ENCODE measurements around the gene EFHC2.
"Not testable (repeated sequence)": the region's sequence is repeated elsewhere in the genome, so short reads cannot be mapped to it uniquely, and the experiment has no call there.

EFHC2 gene

DNA sequence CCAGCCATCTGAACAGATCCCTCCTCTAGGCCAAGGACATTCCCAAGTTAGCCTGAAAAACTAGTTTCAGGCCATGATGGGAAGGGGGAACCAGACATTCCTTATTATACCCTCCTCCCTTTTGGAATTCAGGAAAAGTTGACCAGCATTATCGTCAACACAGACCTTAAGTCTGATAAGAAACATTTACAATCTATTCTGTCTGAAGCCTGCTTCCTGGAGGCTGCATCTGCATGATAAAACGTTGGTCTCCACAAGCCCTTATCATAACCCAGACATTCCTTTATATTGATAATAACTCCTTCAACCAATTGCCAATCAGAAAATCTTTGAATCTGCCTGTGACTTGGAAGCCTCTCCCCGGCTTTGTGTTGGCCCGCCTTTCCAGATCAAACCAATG is 44.3 kb downstream of the EFHC2 start:
- DNase-seq (ENCODE audit: low read depth, low spot score) = no peak

DNA sequence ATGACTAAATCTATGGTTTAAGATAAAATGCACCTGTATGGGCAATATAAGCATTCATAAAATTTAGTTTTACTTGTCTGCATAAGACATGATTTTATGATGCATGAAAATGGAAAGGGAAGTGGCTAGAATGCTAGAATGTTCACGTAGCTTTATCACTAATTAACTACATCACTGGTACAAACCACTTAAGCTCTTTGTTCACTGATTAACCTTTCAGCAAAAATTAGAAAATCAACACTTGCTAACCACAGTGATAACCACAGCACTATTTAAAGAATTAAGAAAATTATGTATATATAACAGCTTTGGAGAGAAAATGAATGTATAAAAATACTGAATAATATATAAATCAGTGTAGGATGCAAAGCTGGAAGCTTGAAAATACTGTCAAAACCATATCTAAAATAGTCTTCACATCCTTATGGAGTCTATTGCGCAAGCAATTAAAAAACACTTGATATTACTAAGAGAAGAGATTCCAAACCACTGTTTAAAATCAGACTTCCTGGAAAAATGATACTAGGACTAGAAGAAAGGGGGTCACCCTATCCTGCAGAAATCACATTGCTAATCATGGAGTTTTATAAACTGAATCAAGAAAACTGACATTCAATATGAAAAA is 51.9 kb downstream of the EFHC2 start:
- DNase-seq (ENCODE audit: low read depth, low spot score) = no peak

DNA sequence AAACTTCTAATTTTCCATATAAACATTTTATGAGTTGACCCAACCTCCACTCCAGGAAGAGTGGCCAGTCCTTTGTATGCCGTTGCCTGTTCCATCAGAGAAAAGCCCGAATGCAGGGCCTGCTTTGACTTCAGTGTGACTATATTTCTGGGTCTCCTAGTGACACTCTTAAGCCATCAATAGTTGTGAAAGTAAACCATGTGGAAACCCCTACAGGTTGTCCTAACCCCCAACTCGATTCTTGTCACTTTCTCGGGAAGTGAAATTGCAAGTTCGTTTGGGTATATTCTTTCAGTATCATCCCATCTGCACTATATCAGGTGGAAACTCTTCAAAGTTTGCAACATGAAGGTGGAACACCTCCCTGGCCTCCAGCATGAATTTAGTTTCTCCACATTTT is 52.8 kb downstream of the EFHC2 start:
- DNase-seq (ENCODE audit: low read depth, low spot score) = no peak

DNA sequence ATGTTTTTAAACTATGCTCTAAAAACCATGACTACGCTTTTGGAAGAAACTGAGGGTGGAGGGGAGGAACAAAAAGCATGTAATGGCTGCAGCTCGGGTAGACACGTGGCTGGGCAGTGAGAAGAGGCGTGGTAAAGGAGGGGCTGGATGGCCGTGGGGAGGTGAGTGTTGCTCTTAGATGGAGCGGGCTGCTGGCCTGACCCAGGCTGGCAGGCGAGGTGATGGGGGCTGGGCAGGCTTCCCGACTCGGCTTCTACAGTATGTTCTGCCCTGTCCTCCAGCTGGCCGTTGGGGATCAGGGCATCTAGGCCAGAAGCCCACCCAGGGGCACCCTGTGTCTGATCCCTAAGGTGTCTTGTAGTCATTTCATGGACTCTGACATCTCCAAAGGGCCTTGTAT is 60.7 kb downstream of the EFHC2 start:
- DNase-seq (ENCODE audit: low read depth, low spot score) = no peak

DNA sequence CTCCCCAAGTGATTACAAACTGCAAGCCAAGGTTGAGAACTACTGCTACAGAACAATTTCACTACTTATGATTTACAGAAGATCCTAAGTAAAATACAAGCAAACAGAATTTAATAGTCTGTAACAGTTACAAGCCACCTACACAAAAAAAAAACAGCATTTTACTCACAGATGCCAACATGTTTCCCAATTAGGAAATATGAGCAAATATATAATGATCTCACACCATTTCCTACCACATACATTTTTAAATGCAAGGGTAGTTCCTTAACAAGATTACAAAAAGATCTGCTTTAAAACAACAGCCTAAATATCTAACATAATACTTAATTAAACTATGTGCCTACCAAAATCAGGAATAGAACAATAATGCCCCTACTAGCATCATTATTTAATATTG is 63.4 kb downstream of the EFHC2 start:
- DNase-seq (ENCODE audit: low read depth, low spot score) = no peak

DNA sequence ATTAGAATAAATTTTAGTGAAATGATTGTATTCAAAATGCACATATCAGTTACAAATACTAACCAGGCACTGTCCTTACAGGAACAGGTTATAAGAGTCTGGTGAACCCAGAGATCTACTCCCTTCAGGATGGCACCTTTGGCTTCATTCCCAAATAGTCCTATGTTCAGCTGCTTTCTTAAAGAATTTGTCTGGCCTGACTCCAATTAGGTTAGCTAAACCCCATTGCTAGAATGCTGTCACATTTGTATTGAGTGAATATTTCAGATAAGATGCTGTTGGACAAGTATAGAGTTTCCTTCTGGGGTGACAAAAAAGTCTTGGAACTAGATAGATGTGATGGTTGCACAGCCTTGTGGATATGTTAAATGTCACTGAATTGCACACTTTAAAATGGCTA is 69.4 kb downstream of the EFHC2 start:
- DNase-seq (ENCODE audit: low read depth, low spot score) = no peak

DNA sequence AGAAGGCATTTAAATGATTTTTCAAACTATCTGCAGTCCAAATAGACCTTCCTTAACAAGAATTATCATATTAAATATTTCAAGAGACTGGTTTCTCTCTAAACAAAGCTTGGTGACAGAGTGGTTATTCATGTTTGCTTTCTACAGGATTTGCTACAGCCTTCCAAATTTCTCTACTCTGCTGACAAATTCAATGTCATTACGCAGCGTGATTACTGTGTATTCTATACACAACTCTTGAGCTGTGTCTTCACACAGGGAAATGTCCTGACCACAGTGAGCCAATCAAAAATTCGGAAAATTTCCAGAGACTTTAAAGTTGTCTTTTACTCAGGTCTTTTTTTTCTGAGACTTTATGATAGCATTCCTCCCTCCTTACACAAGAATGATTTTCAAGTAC is 75.6 kb downstream of the EFHC2 start:
- DNase-seq (ENCODE audit: low read depth, low spot score) = no peak

DNA sequence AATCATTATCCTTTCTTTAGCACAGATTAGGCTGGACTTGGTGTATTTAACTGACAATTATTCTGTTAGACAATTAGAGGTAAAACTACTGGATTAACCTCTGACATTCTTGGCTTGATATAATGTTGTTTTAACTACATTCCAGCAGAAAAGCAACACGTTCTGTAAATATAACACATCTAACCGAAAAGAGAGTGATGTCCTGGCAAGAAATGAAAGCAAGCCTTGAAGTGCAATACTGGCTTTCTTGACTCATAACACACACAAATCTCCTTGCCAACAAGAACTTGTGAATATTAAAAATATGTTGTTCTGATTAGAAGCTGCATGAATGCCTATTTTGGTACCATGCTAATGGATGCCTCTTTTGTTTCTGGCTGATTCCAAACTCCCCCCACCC is 76.4 kb downstream of the EFHC2 start:
- DNase-seq (ENCODE audit: low read depth, low spot score) = peak; percentile 53

DNA sequence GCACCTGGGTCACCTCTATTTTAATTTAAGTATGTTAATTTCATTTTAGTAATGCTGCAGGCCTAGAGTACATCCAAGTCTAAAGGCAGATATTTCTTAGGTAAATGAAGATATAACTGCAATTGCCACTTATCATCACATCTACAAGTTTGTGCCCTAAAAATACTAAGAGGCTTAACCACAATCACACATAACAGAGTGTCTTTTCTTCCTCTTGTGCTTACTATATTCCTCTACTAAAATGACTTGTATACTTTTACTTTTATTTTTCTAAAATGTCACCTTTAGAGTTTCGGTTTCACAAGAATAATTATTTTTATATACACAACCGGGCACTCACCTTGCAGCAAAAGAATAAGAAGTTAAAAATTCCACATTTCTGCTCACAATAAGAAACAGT is 77.9 kb downstream of the EFHC2 start:
- no peak for DNase-seq (ENCODE audit: low read depth, low spot score)

DNA sequence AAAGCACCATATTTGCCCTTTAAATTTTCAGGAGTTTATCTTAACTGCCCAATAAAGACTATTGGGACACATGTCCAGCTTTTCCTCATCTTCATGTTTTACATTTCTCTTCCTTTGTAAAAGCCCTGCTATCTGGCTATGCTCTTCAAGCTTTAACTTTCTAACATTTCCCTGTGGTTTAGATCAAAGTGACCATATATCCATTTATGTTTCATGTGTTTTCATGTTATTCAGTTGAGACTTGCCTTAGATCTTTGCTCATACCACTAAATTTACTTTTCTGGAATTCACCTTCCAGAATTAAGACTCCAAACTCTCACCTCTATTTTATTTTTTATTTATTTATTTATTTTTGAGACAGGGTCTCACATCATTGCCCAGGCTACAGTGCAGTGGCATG is 78.5 kb downstream of the EFHC2 start:
- no peak for DNase-seq (ENCODE audit: low read depth, low spot score)

DNA sequence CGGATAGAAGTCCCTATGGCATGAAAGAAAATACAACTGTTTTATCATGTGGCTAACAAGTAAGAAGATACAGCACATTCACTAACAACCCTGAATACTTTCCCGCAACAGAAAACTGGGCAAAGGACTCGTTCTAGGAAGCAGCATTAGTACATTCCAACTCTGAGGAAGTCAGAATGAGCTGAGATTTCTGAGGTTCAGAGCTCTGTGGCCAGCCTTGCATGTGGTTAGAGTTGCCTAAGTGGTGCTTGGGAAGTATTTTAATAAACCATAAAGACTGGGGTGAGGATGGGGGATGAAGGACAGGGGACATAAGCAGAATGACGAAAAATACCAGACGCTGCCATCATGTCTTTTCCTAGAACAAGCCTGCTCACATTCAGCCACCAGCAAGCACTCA is 82.2 kb downstream of the EFHC2 start:
- peak; percentile 32 for DNase-seq (ENCODE audit: low read depth, low spot score)

DNA sequence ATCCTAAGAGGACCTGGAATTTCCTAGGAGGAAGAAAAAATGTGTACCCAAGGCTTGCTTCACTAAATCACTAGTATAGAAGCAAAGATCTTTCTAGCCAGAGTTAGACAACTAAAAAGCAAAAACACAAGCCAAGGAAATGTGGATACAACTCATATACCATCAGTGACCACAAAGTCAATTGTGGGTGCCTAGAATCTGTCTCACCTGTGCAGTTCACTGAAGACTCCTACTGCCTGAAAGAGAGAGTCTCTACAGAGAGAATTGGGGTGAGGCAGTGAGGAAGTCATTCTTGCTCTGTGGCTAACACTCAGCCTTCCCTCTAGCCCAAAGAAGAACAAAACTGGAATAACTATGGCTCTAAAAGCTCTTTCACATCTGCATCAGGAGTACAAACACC is 82.9 kb downstream of the EFHC2 start:
- DNase-seq (ENCODE audit: low read depth, low spot score) = no peak

DNA sequence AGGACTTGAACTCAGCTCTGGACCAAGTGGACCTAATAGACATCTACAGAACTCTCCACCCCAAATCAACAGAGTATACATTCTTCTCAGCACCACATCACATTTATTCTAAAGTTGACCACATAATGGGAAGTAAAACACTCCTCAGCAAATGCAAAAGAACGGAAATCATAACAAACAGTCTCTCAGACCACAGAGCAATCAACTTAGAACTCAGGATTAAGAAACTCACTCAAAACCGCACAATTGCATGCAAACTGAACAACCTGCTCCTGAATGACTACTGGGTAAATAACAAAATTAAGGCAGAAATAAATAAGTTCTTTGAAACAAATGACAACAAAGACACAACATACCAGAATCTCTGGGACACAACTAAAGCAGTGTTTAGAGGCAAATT is 87.7 kb downstream of the EFHC2 start:
- DNase-seq (ENCODE audit: low read depth, low spot score) = not testable (repeated sequence)

DNA sequence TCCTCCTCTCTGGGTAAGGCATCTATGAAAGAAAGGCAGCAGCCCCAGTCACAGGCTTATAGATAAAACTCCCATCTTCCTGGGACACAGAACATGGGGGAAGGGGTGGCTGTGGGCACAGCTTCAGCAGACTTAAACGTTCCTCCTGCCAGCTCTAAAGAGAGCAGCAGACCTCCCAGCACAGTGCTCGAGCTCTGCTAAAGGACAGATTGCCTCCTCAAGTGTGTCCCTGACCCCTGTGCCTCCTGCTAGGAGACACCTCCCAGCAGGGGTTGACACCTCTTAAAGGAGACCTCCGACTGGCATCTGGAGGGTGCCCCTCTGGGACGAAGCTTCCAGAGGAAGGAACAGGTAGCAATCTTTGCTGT is 89.9 kb downstream of the EFHC2 start:
- DNase-seq (ENCODE audit: low read depth, low spot score) = no peak

DNA sequence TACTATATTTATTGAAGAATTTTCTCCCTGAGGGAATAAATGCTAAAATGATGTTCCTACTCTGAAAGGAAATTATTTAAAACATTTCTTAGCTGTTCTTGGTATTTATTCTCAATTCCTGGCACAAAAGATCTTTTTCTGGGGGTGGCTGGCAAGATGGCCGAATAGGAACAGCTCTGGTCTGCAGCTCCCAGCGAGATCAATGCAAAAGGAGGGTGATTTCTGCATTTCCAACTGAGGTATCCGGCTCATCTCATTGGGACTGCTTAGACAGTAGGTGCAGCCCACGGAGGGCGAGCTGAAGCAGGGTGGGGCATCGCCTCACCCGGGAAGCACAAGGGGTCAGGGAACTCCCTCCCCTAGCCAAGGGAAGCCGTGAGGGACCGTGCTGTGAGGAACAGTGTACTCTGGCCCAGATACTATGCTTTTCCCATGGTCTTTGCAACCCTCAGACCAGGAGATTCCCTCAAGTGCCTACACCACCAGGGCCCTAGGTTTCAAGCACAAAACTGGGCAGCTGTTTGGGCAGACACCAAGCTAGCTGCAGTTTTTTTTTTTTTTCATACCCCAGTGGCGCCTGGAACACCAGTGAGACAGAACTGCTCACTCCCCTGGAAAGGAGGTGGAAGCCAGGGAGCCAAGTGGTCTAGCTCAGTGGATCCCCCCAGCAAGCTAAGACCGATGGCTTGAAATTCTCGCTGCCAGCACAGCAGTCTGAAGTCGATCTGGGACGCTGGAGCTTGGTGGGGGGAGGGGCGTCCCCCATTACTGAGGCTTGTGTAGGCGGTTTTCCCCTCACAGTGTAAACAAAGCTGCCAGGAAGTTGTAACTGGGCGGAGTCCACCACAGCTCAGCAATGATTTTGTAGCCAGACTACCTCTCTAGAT is 90.5 kb downstream of the EFHC2 start:
- DNase-seq (ENCODE audit: low read depth, low spot score) = peak; percentile 11

DNA sequence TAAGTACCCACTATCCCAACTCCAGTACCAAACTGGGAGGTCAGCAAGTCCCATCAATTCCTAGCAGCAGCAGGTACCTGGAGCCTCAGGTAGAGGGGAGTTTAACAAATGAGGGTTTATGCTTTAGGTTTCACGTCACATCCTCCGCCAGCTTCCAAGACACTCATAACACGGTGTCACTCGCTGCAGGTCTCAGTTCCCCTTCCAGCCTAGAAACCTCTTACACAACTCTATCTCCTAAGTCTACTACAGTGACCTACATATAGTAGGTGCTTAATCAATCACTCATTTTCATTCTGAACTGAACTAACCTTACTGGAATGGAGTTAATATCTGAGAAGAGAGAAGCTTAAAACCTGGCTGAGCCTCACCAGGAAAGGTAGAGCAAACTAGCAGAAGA is 96.0 kb downstream of the EFHC2 start:
- no peak for DNase-seq (ENCODE audit: low read depth, low spot score)

DNA sequence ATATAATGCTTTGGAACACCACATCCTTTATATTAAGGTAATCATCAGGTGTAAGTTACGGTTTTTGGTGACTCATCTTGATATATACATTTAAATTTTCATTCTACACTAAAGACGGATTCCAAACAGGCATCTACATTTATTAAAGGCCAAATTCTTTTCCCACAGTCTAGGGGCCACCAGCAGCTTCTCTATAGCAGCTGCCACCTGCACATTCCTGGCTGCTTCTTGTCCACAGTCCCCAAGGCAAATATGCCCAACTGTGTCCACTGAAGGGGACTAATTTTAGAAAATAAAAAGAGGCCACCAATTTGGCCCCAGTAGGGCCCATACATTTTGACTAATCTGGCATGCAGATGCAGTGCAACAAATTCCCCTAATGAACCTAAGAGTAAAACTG is 96.6 kb downstream of the EFHC2 start:
- DNase-seq (ENCODE audit: low read depth, low spot score) = no peak

DNA sequence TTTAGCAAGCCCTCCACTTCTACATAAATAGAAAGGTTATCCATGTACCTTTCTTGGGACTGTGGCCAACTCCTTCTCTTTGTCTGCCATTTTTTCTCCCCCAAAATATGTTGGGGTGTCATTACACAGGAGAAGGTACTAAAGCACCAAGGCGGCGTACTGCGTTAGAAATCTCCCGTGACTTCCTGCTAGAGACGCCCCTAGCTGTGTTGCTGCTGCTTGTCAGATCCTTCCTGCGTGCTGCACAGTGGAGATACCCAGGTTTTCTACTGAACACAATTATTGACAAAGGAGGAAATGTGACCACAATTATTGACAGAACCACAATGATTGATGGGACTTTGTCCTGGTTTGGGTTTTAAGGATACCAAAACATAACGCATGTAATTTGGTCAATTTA is 97.7 kb downstream of the EFHC2 start:
- DNase-seq (ENCODE audit: low read depth, low spot score) = no peak

DNA sequence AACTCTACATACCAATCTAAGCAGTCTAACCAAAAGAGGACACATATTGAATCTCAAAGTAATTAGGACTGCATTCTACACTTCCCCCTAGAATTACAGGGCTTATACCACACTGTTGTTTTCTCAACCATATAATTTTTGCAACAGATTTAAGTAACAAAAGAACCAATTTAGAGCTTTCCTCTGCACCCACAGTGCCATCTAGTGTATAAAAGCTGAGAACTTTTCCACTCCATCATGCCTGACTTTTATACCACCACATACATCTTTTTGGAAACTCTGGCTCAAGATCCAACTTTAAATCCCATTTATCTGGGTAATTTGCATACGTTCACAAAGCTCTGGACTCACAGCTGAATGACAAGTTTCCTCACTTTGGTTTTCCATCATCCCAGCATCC is 99.5 kb downstream of the EFHC2 start:
- DNase-seq (ENCODE audit: low read depth, low spot score) = peak; percentile 62

DNA sequence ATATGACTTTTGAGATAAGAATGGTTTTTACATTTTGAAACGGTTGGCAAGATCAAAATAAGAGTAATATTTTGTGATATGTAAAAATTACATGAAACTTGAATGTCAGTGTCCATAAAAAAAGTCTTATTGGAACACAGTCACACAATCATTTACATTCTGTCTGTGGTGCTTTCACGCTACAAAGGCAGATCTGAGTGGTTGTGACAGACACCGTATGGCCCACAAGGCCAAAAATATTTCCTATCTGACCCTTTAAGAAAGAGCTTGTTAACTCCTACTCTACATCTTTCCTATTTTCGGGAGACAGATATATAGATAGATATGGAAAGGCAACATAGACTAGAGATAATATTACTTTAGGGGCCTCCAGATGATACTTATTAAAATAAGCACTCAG is 101.9 kb downstream of the EFHC2 start:
- DNase-seq (ENCODE audit: low read depth, low spot score) = no peak

DNA sequence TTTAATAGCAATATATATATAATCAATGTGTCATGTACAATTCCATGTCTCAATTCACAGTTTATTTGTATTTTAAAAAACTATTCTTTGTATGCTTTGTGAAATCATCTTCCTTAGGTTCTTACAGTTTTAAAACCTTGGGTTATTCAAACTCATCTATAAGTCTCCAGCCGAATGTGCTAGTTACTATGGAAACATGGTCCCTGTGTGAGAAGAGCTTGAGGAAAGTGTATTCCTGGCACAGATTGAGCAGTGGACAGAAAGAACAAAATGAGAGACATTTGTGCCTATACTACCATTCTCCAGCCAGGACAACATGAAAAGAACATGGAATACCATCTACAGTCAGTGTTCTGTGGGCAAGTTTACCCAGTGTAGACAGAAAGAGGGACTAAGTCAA is 103.4 kb downstream of the EFHC2 start:
- no peak for DNase-seq (ENCODE audit: low read depth, low spot score)

DNA sequence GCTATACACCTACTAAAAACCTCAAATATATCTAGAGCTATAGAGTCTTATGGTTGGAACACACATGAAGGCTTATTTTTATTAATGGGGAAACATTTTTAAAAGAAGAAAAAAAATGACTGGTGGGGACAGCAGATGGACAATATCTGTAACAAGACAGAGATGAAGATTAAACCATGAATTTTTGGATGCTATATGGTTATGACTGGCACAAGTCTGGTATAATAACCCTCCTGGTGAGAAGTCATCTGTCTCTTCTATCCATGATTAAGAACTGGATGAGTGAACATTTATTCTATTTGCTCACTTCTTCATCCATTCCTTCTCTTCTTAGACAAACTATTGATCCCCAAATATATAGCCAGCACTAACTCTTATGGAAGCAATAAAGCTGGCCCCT is 104.4 kb downstream of the EFHC2 start:
- DNase-seq (ENCODE audit: low read depth, low spot score) = no peak

DNA sequence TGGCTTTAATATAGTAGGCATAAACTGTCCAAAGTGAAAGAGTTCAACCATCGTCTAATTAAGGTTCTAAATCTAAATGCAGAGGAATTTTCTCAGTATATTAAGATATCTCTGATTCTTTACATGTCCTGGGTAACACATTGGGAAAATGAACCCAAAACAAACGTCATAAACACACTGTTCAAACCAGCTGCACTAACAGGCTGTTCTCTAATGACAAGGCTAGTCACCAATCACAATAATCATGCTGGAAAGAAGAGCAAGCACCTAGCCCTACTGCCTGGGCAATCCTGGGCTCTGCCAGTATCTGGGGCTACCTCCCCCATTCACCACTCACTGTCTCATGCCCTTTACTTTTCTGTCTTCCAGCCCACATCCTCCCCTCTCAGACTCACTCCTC is 107.9 kb downstream of the EFHC2 start:
- DNase-seq (ENCODE audit: low read depth, low spot score) = no peak

DNA sequence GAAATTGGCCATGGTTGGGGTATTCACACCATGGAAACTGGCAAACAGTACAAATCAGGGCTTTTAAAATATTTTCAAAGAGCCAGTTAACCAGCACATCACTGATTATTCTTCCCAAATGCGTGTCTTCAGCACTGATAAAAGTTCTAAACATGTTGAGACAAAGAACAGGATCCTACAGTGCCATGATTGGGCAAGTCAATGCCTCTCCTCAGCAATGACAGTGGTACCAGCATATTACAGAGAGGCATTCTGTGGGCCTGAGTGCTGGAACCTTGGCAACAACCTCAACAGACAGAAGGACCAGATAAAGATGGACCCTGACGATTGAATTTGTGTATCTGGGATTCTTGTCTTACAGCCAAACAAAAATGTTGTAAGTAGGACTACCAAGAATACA is 108.9 kb downstream of the EFHC2 start:
- DNase-seq (ENCODE audit: low read depth, low spot score) = no peak

All from astrocyte of the hippocampus (primary cell).